Gastrocnemius medialis (tissue), 4 donors: ENCODE results near the gene NR1H2. TPM values are rescaled to one million over a fixed set of nuclear protein-coding genes. Genes with fewer than 3 reads are reported as not detected.

Experiments used
- ATAC-seq, 2 donors: fragments of 150-250 bp; one replicate each; pipeline ENCODE4 v1.9.1; 2016
- DNase-seq, 2 donors: peaks; one replicate each; pipeline ENCODE4 v3.0.0-alpha.2; 2019
- H3K27ac ChIP-seq, 4 donors: fragments of 200-600 bp; sonication (generic); 1 replicate in 1 of 4; 2 replicates in 3 of 4; pipeline ENCODE4 v1.5.1; 2016 to 2018; ENCODE audit warnings: mild to moderate bottlenecking in 2 of 4, moderate library complexity in 1 of 4
- H3K27me3 ChIP-seq, 3 donors: fragments of 200-600 bp; sonication (generic) in 2 of 3; 1 replicate in 1 of 3; 2 replicates in 2 of 3; pipeline versions ENCODE4 v1.5.1 to v1.6.0; 2016 to 2019; ENCODE audit warnings: mild to moderate bottlenecking in 1 of 3, moderate library complexity in 1 of 3
- H3K36me3 ChIP-seq, 2 donors: fragments of 200-600 bp; sonication (generic) in 1 of 2; one replicate each; pipeline ENCODE4 v1.5.1; 2017 to 2018
- H3K4me1 ChIP-seq, 2 donors: fragments of 200-600 bp; sonication (generic) in 1 of 2; one replicate each; pipeline ENCODE4 v1.5.1; 2016 to 2017; ENCODE audit warnings: mild to moderate bottlenecking in 2 of 2
- H3K4me3 ChIP-seq, 4 donors: fragments of 200-600 bp; sonication (generic) in 3 of 4; 1 replicate in 1 of 4; 2 replicates in 3 of 4; pipeline ENCODE4 v1.5.1; 2016 to 2019; ENCODE audit warnings: mild to moderate bottlenecking in 2 of 4
- H3K9me3 ChIP-seq, 3 donors: fragments of 200-600 bp; sonication (generic) in 2 of 3; 1 replicate in 1 of 3; 2 replicates in 2 of 3; pipeline ENCODE4 v1.5.1; 2016 to 2019
- CTCF ChIP-seq, 5 experiments: fragments of 450-650 bp in 3 of 5; fragments of 200-600 bp in 2 of 5; sonication (generic) in 2 of 5; IDR thresholded peaks in 4 of 5; conservative IDR thresholded peaks in 1 of 5; 1 replicate in 4 of 5; 2 replicates in 1 of 5; pipeline ENCODE4 v1.5.1; 2016 to 2019; ENCODE audit warnings: antibody characterized with exemption in 5 of 5, mild to moderate bottlenecking in 3 of 5, moderate library complexity in 3 of 5
- POLR2A ChIP-seq, 2 donors: fragments of 450-650 bp; IDR thresholded peaks; one replicate each; pipeline ENCODE4 v1.6.1; 2017; ENCODE audit warnings: antibody characterized with exemption in 2 of 2, mild to moderate bottlenecking in 2 of 2, moderate library complexity in 2 of 2
- in situ Hi-C, 4 donors: fragments of 200-750 bp; cut with MboI; loops; one replicate each; pipeline versions ENCODE4 v1.15.0 to v1.8.0; 2017; ENCODE audit warnings: low sequenced_read_pairs in 4 of 4
- intact Hi-C: fragments of 100-400 bp; cut with DNase I; formaldehyde crosslinking; loops from one replicate; pipeline ENCODE4 v1.15.1; 2023; ENCODE audit warnings: low total_unique reads
- total RNA-seq, 4 donors: library from RNA; depleted of rRNA; stranded (reverse); fragments of >200 nt; gene quantifications; one replicate each; pipeline versions ENCODE4 v1.1.0 to v1.2.3, GENCODE V29; 2016

NR1H2 gene
- 100 to 1,000 TPM; 155 to 232 (median 200) TPM for total RNA-seq

- Histone ChIP-seq H3K9me3 (no peaks in the 10 kb centered on the region), H3K27me3 (no peaks in the 10 kb centered on the region), H3K4me3 (peak within 1 kb of the TSS; percentile 71 to 99 (median 96)), H3K36me3 (peaks cover 0 to 39% of the 10 kb centered on the region in 2 donors), H3K4me1 (peaks cover 8 to 12% of the 10 kb centered on the region in 2 donors), H3K27ac (peak within 1 kb of the TSS; percentile 95 to 100 (median 99))
- intact Hi-C loops, result loop anchor here (1.0 to 5.0 kb wide), 4 partner anchors 8 to 991 kb away; partner anchors contain the start of genes CLDND2, ETFB, JOSD2 and POLD1
- TF ChIP-seq CTCF (IDR thresholded peaks at IDR 0.05 in 4 of 5, conservative IDR thresholded peaks at IDR 0.05 in 1 of 5) (no peak), POLR2A (IDR thresholded peaks at IDR 0.05) (peak; percentile 76 to 83)
- in situ Hi-C loops, result no loop called here
- ATAC-seq, result peak; percentile 98
- DNase-seq, result peak; percentile 93 to 94
Measured at GRCh38 chr19:50376166-50377050, at the start of gene NR1H2. NR1H2 (plus strand) TSS chr19:50376457; CDS start chr19:50377606, 1,149 bp downstream.

GRCh38 chr19:50327013-50327412, 49.2 kb upstream of the NR1H2 start:
- no peak for TF ChIP-seq POLR2A (IDR thresholded peaks at IDR 0.05)
- no peak for TF ChIP-seq CTCF (IDR thresholded peaks at IDR 0.05 in 4 of 5, conservative IDR thresholded peaks at IDR 0.05 in 1 of 5)
- ATAC-seq, result no peak
- Histone ChIP-seq H3K27ac (no peak overlapping the region), H3K4me3 (no peak overlapping the region), H3K27me3 (peaks cover 14 to 25% (median 18%) of the 10 kb centered on the region in 3 donors), H3K36me3 (no peaks in the 10 kb centered on the region), H3K4me1 (peaks cover 26 to 35% of the 10 kb centered on the region in 2 donors), H3K9me3 (no peaks in the 10 kb centered on the region)
- no peak for DNase-seq
- intact Hi-C loops (no loop called here), in situ Hi-C loops (no loop called here)

GRCh38 chr19:50327461-50328223, 48.6 kb upstream of the NR1H2 start:
- intact Hi-C loops, result no loop called here
- H3K36me3 ChIP-seq, result no peaks in the 10 kb centered on the region
- in situ Hi-C loops, result no loop called here
- H3K4me1 ChIP-seq, result peaks cover 28 to 38% of the 10 kb centered on the region in 2 donors
- no peak overlapping the region for H3K27ac ChIP-seq
- DNase-seq, result peak in 1 of 2 donors; percentile 10
- no peak for TF ChIP-seq POLR2A (IDR thresholded peaks at IDR 0.05)
- TF ChIP-seq CTCF (IDR thresholded peaks at IDR 0.05 in 4 of 5, conservative IDR thresholded peaks at IDR 0.05 in 1 of 5), result no peak
- H3K4me3 ChIP-seq, result no peak overlapping the region
- H3K9me3 ChIP-seq, result no peaks in the 10 kb centered on the region
- no peak for ATAC-seq
- peaks cover 18 to 25% (median 19%) of the 10 kb centered on the region in 3 donors for H3K27me3 ChIP-seq

GRCh38 chr19:50328224-50328872, 47.9 kb upstream of the NR1H2 start:
- H3K4me3 ChIP-seq, result peak overlapping the region; percentile 44 to 54 (median 50)
- ATAC-seq (no peak), DNase-seq (no peak)
- intact Hi-C loops, result no loop called here
- no peaks in the 10 kb centered on the region for H3K36me3 ChIP-seq
- TF ChIP-seq POLR2A (IDR thresholded peaks at IDR 0.05), result no peak
- peak in 2 of 5 experiments; percentile 15 to 31 for TF ChIP-seq CTCF (IDR thresholded peaks at IDR 0.05 in 4 of 5, conservative IDR thresholded peaks at IDR 0.05 in 1 of 5)
- peaks cover 34 to 45% of the 10 kb centered on the region in 2 donors for H3K4me1 ChIP-seq
- in situ Hi-C loops, result no loop called here
- no peak overlapping the region for H3K27ac ChIP-seq
- H3K27me3 ChIP-seq, result peaks cover 18 to 29% (median 23%) of the 10 kb centered on the region in 3 donors
- H3K9me3 ChIP-seq, result no peaks in the 10 kb centered on the region
